K562 (cell line): ENCODE measurements around the gene LTN1. TPM values are rescaled to one million over a fixed set of nuclear protein-coding genes. Genes with fewer than 3 reads are reported as not detected.

ENCODE experiments used
- AFF1 ChIP-seq, 2 experiments: fragments of 450-650 bp; IDR thresholded peaks; 2 replicates each; pipeline ENCODE4 v1.6.1; 2018; ENCODE audit warnings: mild to moderate bottlenecking in 2 of 2, low read depth in 1 of 2; ENCODE audit not compliant: partially characterized antibody in 2 of 2
- CHCHD3 ChIP-seq: fragments of 250-450 bp; sonication (Bioruptor Pico); IDR thresholded peaks from 2 replicates; pipeline ENCODE4 v2.1.2; 2022; ENCODE audit warnings: mild to moderate bottlenecking
- E2F1 ChIP-seq: sonication (generic); formaldehyde crosslinking; IDR thresholded peaks from 2 replicates; pipeline ENCODE4 v1.8.1; 2023; ENCODE audit warnings: mild to moderate bottlenecking, missing genetic modification reagents, moderate library complexity
- EGR1 ChIP-seq: fragments of 450-650 bp; conservative IDR thresholded peaks from 2 replicates; pipeline ENCODE4 v1.6.1; 2017; ENCODE audit warnings: mild to moderate bottlenecking
- HNRNPLL ChIP-seq: fragments of 200-400 bp; formaldehyde crosslinking; IDR thresholded peaks from 2 replicates; pipeline ENCODE4 v1.6.1; 2017; ENCODE audit warnings: low read length, low read depth, mild to moderate bottlenecking; ENCODE audit not compliant: poor library complexity, severe bottlenecking
- ILF3 ChIP-seq: fragments of 450-650 bp; IDR thresholded peaks from 2 replicates; pipeline ENCODE4 v1.6.1; 2018; ENCODE audit warnings: antibody characterized with exemption, mild to moderate bottlenecking, moderate library complexity, borderline replicate concordance
- KLF16 ChIP-seq: IDR thresholded peaks from 2 replicates; pipeline ENCODE4 v1.6.1; 2016; ENCODE audit warnings: antibody characterized with exemption
- NR1H2 ChIP-seq: sonication (generic); formaldehyde crosslinking; IDR thresholded peaks from 2 replicates; pipeline ENCODE4 v1.4.0; 2020; ENCODE audit warnings: mild to moderate bottlenecking, missing genetic modification reagents
- PBX2 ChIP-seq, 2 experiments: IDR thresholded peaks in 1 of 2; conservative IDR thresholded peaks in 1 of 2; 2 replicates each; pipeline ENCODE4 v1.6.1; 2016; ENCODE audit warnings: low read depth in 2 of 2, mild to moderate bottlenecking in 1 of 2, missing compliant biosample characterization in 1 of 2, missing genetic modification characterization in 1 of 2, moderate library complexity in 1 of 2
- PHF8 ChIP-seq: fragments of 200-600 bp; sonication (generic); IDR thresholded peaks from 2 replicates; pipeline ENCODE4 v1.6.1; 2012; ENCODE audit warnings: mixed run types, mild to moderate bottlenecking, inconsistent platforms, low read length, moderate library complexity, borderline replicate concordance
- PML ChIP-seq: IDR thresholded peaks from 2 replicates; pipeline ENCODE4 v1.6.1; 2012; ENCODE audit warnings: low read length, inconsistent platforms
- SAFB ChIP-seq: fragments of 200-400 bp; formaldehyde crosslinking; IDR thresholded peaks from 2 replicates; pipeline ENCODE4 v1.6.1; 2017; ENCODE audit warnings: low read depth, low read length, borderline replicate concordance
- TRIM24 ChIP-seq, 2 experiments: fragments of 450-650 bp; IDR thresholded peaks; 2 replicates each; pipeline ENCODE4 v1.6.1; 2016
- ZNF134 ChIP-seq: fragments of 250-450 bp; sonication (Bioruptor Pico); conservative IDR thresholded peaks from 2 replicates; pipeline ENCODE4 v1.4.0; 2020
- ZNF384 ChIP-seq: IDR thresholded peaks from 2 replicates; pipeline ENCODE4 v1.6.1; 2012; ENCODE audit warnings: low read depth, low read length, improper control_type of control experiment
- ZNF431 ChIP-seq: sonication (generic); formaldehyde crosslinking; IDR thresholded peaks from 2 replicates; pipeline ENCODE4 v1.8.0; 2022; ENCODE audit warnings: mild to moderate bottlenecking, missing genetic modification reagents
- ZNF639 ChIP-seq, 2 experiments: fragments of 200-800 bp in 1 of 2; sonication (Bioruptor generic) in 1 of 2; sonication (generic) in 1 of 2; formaldehyde crosslinking in 1 of 2; IDR thresholded peaks in 1 of 2; conservative IDR thresholded peaks in 1 of 2; 2 replicates each; pipeline versions ENCODE4 v1.5.0 to v1.6.1; 2016 to 2020; ENCODE audit warnings: missing compliant biosample characterization in 1 of 2, missing genetic modification characterization in 1 of 2, missing genetic modification reagents in 1 of 2
- polyA plus RNA-seq, 8 experiments: library from polyadenylated mRNA; depleted of rRNA in 4 of 8; stranded (reverse) in 5 of 8; unstranded in 3 of 8; fragments of >200 nt; fragmentation: Nextera tagmentation in 2 of 8; fragmentation: Illumina TruSeq in 1 of 8; extraction: Ambion mirVana in 2 of 8; extraction: Trizol in 1 of 8; gene quantifications; 2 replicates each; pipeline versions ENCODE4 v1.2.1 to v1.2.3, GENCODE V29; 2011 to 2014; ENCODE audit warnings: inconsistent platforms in 1 of 8, missing spikeins in 1 of 8
- total RNA-seq, 7 experiments: library from RNA; depleted of rRNA in 6 of 7; stranded (reverse); fragments of >200 nt in 6 of 7; fragmentation: Illumina TruSeq in 2 of 7; extraction: Trizol in 2 of 7; gene quantifications; 2 replicates each; pipeline versions ENCODE4 v1.2.1 to v1.2.3, GENCODE V29; 2011 to 2021; ENCODE audit warnings: low replicate concordance in 1 of 7

The LTN1 gene
- total and polyA plus RNA-seq, 9 of the 15 experiments (the other 6 are each of a cell fraction or from before 2014, with no cell fraction given): 15.7 to 49.6 (median 28.7) TPM

GRCh38 chr21:29002442-29003144, 9.9 kb upstream of the LTN1 start (continued):
- no peak for TF ChIP-seq PBX2 (CRISPR knock-in tag; IDR thresholded peaks at IDR 0.05; ENCODE audit: low read depth)
- no peak; the same call in 1 of the 2 replicates for TF ChIP-seq PBX2 (tag; conservative IDR thresholded peaks at IDR 0.05; ENCODE audit: low read depth)
- TF ChIP-seq TRIM24 (IDR thresholded peaks at IDR 0.05): peak in 1 of 2 experiments; percentile 72; a peak in 2 of 4 replicates
- TF ChIP-seq HNRNPLL: peak; percentile 65
- TF ChIP-seq KLF16: no peak
- TF ChIP-seq PML: peak; percentile 91
- no peak for TF ChIP-seq AFF1 (IDR thresholded peaks at IDR 0.05; ENCODE audit: low read depth in 1 of 2, partially characterized antibody in 2 of 2)
- TF ChIP-seq SAFB: no peak; the same call in 1 of the 2 replicates
- TF ChIP-seq ZNF639 (CRISPR knock-in tag; conservative IDR thresholded peaks at IDR 0.05 in 1 of 2, IDR thresholded peaks at IDR 0.05 in 1 of 2): peak in 1 of 2 experiments; percentile 80; a peak in 2 of 4 replicates
- TF ChIP-seq NR1H2 (CRISPR knock-in tag): peak; percentile 64; the same call in 1 of the 2 replicates
- TF ChIP-seq ZNF384: no peak
- no peak for TF ChIP-seq ILF3
- peak; percentile 99 for TF ChIP-seq PHF8
- TF ChIP-seq ZNF134 (CRISPR knock-in tag): no peak
- TF ChIP-seq CHCHD3: 0 out of 2 replicates have a peak, but pooled peaks have one; percentile 18
- no peak for TF ChIP-seq EGR1
- peak; percentile 78 for TF ChIP-seq E2F1 (CRISPR knock-in tag)
- TF ChIP-seq ZNF431: 0 out of 2 replicates have a peak, but pooled peaks have one; percentile 28
